GOT3 (cell line): ENCODE measurements around the gene FBN1.
A peak's percentile ranks its signal among the peaks of the same experiment; 100 is the strongest.

ENCODE experiments used
- DNase-seq: peaks from one replicate; lab custom pipeline; 2025; ENCODE audit warnings: mixed read lengths; lab: John Stamatoyannopoulos, UW

FBN1 gene

DNA sequence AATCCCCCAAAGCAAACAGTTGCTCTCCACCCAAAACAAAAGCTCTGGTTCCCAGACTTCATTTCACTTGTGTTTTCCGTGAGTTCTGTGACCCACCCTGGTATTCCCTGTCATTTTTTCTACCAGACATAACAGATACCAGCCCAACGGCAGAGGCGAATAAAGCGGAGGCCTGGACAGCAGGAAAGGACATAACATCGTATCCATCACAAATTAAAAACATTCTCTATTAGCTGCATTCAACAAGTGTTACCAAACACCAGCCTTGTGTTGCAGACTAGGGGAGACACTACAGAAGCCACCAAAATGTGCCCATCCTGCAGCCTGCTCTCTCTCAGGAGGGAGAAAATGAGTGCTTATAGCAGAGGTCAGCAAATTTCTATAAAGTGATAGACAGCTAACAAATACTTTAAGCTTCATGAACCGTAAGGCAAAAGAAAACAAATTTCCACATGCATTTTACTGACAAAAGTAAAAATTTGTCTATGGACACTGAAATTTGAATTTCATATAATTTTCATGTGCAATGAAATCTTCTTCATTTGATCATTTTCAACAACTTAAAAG is 7.1 kb upstream of the FBN1 start:
- DNase-seq = no peak

DNA sequence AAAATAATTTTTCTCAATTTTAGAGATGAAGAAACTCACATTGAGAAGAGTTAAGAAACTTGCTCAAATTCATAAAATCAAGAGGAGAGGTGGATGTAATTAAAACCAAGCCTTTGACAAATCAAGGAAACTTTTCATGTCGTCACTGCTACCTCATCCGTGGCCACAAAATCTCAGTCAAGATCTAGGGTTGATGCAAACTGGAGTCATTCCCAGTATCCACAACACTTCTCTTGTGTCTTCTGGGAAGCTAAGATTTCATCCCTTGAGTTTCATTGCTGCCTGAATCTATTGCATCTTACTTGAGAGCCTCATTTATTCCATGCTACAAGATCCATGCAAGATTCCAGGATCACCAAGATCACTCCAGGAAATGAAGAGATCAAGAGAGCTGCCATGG is 5.4 kb upstream of the FBN1 start:
- no peak for DNase-seq

DNA sequence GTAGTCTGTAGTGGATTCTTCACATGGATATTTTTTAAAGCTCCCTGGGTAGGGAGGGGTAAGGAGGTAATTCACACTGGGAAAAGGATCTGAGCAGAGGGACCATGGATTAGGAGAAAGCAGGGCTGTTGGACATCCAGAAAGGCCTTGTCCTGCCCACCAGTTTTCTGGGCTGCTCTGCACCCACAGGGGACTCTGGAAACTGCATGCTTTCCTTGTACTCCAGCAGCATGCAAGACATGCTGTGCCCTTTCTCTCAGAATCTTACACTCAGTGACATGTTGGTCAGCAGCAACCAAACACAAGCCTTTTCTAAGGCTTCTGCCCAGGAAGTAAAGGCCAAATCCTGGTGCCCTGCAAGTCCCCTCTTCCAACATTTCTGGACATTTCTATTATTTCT is 2.5 kb upstream of the FBN1 start:
- no peak for DNase-seq

DNA sequence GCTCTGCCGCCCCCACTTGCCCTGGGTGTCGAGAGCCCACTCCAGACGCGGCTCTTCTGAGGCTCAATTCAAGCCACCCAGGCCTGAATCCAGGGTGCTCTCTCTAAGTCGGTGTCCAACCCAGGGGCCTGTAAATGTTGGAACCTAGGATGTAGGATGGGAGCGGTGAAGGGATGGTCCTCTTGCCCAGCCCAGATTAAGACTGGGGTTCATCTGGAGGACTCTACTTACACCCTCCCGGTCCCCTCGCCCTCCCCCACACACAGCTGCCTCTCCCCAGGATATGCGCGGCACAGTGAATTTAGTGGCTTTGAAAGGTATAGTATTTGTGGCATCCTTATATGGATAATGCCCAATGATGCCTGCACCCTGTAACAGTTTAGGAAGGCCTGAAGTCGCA is 822 bp upstream of the FBN1 start:
- DNase-seq = no peak

DNA sequence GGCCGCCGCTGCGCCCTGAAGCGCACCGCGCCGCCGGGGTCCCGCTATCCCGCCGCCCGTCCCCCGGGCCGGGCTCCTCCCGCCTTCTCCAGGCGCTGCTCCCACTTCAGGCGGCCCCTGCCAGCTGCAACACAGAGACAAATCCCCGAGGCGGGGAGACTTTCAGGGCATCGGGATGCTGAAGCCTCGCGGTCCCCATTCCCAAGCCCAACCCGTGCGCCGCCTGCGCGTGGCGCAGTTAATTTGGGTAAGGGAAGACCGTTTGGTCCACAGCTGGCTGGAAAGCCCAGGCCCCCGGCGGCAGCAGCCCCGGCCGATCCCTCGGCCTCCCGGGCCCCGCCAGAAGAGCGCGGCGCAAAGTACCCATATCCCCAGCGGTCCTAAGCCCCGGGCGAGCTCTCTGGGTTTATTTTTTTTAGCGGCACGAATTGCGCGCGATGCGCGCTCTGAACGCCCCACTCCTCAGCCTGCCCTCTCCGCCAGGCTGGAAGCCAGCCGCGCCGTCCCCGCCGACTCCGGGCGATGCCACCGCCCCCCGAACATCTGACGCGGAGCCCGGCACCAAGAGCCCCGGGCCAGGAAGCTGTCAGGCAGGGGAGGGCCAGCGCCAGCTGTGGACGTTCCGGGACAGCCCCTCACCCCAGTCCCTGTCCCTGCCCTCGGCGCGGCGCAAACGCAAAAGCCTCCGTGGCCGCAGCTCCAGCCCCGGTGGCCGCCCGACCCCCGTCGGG is 517 bp downstream of the FBN1 start:
- DNase-seq = peak; percentile 60

DNA sequence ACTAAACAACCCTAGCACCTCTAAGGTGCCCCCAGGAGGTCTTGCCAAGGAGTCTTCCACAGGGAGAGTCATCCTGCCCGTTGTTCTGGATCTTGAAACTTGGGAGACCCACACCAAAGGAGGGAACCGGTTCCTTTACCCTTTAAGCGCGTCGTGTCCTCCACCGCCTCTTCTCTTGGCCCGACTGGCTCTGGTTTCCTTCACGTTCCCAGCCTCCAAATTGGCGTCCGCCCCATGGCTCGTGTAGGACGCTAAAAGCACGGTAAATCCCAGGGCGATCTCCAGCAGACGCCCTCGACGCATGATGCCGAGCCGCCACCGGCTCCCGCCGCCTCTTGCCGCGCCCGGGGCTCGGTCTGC is 1.1 kb downstream of the FBN1 start:
- DNase-seq = no peak

DNA sequence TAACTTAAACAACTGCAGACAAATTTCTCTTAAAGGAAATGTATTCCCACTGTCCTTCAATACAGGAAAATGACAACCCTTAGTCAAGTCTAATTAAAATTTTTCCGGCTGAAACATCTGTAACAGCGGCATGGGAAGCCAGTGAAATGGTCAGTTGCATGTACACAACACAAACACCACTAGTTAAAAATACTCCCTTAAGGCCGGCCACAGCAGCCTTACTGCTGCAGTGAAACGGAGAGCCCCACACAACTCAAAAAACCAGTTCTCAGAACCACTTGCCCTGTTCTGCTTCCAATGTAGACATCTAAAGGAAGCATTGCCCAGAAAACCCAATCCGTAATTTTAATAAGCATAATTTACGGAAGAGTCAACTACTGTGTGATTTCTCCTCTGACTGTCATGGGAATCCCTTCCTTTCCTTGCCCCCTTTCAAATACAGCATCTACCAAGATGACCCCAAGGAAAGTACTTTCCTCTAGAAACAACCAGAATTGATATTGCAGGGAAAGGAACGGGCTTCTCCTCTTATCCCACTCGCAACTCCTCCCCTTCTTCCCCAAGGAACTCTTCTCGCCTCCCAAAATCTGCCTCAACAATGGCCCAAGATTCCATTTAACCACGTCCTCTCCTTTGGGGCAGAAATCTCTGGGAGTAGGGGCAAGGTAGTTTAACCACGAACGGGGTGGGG is 1.6 kb downstream of the FBN1 start:
- DNase-seq = no peak

DNA sequence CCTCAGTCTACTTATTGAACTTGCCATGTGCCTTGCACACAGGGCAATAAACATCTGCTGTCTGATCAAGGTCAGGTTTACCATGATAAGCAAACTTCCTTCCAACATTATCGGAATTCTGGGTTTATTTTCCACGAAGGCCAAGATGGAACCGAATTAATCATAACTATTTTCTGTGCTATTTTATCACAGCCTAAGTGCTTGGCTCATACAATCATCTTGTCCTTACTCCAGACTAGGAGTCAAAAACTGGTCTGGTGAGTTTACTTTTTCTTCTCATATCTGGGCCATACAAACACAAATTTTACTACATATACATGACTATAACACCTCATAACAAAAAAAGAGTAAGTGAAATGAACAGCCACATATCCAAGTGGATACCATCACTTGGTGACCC is 2.3 kb downstream of the FBN1 start:
- DNase-seq = no peak

DNA sequence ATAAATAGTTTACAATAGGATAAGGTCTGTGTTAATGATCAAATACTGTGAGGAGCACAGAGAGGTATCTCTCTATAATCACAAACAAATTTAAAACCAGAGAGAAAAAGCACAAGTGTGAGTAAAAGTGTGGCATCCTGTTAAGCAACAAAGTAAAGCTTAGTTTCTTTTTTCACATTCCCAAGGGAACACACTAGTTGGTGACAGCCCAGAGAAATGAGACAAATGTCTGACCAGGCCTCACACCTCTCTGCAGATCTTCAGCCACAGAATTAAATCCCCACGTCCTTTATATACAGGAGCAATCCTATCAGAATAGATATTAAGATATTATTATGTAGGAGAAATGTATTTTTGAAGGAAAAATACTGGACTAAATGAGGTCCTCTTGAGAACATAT is 2.7 kb downstream of the FBN1 start:
- no peak for DNase-seq

DNA sequence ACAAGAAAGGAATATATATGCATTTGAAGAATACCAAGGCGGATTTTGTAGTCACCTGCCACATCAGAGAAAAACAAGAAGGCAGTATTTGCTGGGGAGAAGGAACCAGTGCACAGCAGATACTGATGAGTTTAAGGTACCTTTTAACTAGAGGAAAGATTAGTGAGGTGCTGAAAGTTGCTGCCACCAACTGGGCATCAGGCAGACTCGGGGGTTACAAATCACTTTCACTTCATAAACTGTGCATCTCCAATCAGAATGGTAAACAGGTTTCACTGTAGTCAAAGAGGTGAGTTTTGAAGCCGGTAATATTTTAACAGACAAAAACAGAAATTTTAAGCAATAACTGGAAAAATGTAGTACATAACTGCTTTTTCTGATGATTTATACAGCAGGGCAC is 4.1 kb downstream of the FBN1 start:
- DNase-seq = no peak

DNA sequence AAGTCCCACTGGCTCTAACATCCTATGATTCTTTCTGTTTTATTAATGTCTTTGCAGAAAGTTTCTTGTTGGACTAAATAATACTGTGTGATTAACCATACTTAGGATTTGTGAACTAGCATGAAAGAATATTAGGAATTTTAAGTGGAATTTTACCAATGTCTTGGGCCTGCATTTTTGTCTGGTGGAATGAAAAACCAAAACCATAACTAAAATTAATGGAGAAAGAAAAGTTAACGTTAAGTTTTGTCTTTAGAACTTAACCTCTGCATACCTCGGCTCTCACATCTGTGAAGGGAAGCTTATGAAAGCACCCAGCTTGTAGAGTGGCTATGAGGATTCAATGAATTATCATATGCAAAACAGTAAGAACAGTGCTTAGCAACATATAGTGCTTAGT is 6.5 kb downstream of the FBN1 start:
- no peak for DNase-seq

DNA sequence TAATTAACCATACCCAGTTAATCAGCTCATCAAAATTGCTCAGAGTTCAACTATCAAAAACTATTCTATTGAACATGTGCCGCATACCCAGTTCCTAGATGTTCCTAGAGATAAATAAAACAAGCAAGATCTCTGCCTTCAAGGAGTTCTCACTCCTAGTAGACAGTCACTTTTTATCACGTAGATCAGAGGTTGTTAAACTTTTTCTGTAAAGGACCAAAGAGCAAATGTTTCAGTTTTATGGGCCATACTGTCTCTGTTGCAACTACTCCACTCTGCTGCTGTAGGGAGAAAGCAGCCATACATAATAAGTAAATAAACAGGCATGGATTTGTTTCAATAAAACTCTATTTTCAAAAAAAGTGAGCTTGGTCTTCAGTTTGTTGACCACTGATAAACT is 7.9 kb downstream of the FBN1 start:
- no peak for DNase-seq

DNA sequence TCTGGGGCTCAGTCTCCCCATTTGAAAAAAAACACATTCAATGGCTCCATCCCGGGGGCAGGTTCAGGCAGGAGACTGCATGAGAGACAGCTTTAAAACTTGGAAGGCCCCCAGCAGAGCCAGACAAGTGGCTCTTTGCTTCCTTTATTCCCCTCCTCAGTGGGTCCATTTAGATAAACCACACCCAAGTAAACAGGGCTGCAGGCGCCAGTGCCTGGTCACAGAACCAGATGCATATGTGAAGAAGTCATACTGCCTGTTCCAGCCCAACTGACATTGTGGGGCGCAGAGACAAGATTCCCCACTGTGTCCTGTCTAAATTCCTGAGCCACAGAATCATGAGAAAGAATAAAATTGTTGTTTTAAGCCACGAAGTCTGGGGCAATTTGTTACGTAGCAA is 9.0 kb downstream of the FBN1 start:
- no peak for DNase-seq

DNA sequence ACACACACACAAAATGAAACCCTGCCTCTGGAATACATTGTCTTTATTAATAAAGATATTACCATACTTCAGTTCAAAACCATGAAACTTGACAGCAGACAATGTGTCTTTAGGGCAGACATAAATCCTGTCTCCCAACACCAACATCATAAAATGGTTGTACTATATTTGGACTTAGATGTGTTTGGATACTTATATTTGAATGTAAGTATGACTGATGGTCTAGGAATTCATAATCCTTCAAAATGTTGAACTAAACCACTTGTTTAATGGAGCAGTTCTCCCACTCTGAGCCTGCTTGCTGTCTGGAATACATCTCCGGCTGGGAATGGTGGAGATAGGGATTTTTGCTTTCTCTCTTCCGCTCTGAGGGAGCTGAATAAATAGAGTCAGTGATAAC is 10.6 kb downstream of the FBN1 start:
- no peak for DNase-seq

DNA sequence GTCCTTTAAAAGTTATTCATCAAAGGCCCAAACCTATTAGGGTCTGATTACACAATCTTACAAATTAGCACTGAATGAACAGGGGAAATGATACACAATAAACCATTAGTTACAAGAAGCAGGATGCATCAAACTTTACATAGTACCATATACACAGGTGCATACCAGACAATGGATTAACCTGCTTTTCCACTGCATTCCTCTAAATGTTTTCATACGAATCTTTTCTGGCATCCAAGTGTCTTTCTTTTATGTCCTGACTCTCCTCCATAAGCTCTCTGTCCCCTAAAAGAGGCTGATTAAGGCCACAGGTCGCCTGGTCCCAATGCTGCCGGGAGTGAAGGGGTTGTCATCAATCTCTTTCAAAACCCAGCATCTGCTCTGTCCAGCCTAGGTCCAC is 11.4 kb downstream of the FBN1 start:
- no peak for DNase-seq

DNA sequence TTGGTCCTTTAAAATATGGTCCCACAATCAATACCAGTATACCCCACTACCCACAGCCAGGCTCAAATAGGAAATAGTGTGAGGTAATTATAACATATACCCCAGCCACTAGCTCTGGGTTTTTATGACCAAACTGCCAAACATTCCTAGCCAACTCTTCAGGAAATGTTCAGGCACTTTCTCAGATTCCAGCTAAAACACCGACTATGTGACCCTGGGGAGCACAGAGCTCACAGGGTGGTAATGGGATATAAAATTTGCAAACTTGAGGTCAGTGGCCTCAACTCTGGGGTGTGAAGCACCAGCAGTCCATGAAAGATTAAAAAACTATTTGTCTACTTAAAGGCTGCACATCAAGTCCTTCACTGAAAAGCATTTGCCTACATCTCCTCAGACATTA is 12.9 kb downstream of the FBN1 start:
- no peak for DNase-seq

DNA sequence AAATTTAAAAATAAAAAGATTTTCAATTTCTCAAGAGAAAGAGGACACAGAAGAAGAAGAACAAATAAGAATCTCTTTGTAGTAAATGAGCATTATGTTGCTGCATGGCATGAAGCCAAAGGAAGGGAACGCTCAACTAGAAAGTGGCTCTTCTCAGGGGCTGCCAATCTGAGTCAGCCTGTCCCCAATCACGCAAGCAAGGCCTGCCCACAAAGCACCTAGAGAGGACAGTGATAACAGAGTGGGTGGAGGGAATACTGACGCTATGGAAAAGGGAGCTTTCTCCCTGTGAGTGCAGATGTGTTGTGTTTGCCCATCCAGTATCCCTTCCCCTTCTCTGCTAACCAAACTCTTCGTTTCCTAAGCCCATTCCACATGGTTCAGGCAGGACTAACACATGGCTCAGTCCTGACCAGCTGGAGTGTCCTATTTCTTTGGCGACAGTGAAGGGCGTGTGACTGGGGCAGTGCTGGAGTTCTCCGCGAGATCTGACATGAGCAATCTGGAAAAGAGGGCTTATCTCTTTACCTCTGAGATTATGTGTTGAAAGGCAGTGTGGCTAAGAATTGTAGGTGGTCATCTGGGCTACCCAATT is 14.2 kb downstream of the FBN1 start:
- DNase-seq = no peak

DNA sequence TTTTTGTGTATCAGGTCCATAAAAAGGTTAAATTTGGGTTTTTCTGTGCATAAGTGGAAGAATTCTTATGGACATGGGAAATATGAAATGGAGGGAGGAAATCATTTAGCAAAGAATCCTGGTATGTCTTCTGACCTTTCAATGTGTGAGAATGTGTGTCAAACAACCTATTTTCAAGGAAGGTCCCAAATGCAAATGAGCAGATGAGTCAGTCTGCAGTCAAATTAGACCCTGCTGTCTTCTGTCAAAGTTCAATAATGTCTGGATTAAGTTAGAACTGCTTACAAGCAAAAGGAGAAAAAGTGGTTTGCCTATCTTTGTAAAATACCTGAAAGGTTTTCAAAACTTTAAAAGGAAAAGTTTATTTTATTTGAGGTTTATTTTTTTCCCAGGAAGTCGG is 15.3 kb downstream of the FBN1 start:
- no peak for DNase-seq

DNA sequence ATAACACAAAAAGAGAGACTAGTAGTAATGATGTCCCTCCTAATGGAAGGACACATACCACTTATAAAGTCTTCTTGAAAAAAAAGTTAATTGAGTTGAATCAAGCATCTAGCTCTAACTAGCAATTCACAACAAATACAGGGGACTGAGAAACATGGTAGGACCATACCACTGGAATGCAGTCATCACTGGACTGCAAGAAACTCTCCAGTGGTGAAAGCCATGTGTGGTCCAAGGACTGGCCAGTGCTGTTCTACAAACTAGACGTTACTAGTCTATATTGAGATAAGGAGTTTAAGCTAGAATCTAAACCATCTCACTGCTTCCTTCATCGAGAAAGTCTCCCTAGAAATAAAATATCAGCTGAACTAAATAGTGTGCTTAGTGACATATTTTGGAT is 16.7 kb downstream of the FBN1 start:
- DNase-seq = no peak

DNA sequence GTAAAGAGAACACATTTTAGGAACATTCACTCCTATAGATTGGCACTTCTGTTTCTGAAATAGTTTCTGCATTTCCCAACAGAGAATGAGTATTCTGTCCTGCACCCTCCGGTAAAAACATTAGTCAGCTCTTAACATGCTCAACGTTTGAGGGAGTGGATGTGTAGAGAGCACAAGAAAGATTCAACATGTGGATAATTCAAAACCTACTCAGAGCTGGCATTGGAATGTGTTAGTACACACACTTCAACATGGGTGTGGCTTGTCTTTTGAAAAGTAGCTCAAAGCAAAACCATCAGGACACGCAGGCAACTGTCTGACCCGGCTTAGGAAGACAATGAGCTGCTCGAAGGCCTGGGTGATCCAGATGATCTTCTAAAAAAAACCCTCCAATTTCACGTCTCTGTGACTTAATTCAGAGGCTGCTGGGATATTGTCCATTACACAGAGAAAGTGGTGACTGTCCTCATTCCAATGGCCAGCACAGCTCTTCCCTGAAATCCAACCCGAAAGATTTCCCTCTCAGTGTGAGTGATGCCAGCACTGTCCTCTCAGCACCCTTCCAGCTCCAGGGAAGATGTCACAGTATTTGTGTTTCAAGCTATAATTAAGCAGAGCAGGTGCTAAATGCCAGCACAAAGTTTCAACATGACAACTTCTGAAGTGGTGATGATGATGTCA is 18.1 kb downstream of the FBN1 start:
- no peak for DNase-seq

DNA sequence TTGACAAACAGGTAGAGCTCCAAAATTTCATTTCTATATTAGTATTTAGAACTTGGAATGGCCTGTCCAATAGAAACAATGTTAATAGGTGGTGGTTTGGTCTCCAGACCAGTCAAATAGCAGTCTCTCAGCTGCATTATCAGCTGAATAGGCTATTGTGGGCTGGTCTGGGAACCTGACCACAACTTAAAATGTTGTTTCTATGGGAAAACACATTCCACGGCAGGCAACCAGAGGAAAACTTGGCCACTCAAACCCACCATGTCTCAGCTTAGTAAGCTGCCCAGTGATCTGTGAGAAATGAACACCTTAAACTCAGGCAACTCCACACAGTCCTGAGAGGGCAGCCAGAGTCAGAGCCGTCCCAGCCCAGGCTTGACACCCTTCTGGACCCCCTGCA is 20.4 kb downstream of the FBN1 start:
- DNase-seq = no peak

DNA sequence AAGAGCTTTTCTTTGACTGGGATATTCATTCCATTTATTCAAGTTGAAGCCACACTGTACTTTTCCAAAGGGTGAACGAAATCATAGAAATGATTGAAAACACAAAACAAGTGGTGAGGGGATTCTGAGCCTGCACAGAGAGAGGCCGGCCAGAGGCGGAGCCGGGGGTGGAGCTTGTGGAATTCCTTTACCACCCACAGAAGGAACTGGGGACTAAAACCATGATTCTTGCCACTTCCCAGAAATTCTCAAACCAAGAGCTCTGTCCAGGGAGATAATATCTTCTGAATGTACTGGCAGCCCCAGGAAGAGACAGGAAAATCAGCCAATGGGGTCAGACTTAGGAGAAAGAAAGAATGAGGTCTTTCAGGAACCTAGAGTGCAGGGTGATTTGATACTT is 20.8 kb downstream of the FBN1 start:
- DNase-seq = no peak

DNA sequence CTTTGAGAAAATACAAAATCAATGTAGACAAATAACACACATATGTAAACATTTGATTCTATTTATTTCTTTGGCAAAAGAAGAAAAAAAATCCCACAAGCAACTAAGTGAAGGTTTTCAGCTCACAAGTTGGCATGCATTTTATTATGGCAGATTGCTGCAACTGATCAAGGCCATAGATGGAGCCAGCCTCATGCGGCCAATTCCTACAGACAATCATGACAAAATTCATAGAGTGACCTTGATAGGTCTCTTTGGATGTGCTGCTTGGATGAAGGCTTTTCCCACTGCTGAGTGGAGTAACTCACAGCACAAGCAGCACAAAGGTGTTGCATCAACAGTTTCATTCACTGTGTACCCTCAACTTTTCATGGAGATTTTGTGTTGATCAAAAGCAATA is 22.1 kb downstream of the FBN1 start:
- no peak for DNase-seq
